Measurements from ENCODE around the gene P2RX2.

The P2RX2 gene

DNA sequence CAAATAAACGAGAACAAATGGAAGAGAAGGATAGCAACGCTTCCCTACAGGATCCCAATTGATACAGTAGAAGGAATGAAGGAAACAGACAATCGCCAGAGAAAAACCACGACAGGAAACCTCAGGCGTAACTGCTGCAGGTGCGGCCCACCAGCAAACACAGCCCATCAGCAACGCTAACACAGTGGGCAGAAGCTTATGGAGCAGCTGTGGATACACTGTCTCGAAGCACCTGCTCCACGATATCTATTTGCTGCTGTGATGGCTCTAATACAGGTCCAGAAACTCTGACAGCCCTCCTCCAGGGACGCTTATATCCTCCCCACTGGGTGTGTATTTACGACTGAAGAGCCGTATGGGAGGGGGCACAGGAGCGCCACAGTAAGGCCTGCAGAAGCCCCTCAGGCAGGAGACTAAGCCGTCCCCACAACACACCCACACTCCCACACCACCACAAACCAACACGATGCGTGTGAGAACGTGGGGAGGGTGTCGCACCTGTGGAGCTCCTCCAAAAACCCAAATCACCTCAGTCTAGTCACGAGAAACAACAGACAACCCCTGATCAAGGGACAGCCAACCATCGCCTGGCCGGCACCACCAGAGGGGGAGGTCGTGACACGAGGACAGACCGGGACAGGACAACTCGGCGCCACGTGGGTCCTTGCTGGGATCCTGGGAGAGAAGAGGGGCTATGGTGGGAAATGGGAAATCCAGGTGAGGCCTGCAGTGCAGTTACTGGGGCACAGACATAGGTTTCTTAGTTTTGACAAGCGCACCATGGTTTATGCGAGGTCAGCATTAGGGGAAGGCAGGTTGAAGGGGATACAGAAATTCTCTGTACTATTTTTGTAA, 44.6 kb downstream of the P2RX2 start:
- no peak for DNase-seq (ENCODE audit: low read depth)

GRCh38 chr12:132664206-132665148, 45.9 kb downstream of the P2RX2 start:
- DNase-seq (ENCODE audit: low read depth) = no peak

DNA sequence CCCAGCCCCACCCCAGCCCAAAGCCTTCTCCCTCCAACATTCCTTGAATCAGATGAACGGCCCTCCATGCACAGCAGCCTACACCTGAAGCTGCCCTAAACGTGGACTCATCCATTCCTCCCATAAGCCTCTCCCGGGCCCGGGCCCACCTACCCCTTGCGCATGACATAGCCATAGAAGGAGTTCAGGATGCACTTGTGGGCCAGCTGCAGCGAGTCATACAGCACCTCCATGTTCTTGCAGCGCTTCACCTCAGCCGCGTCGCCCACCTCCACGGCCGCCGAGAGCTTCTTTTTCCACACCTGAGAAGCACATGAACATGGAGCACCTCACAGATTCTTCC, 46.5 kb downstream of the P2RX2 start:
- DNase-seq (ENCODE audit: low read depth) = no peak

DNA sequence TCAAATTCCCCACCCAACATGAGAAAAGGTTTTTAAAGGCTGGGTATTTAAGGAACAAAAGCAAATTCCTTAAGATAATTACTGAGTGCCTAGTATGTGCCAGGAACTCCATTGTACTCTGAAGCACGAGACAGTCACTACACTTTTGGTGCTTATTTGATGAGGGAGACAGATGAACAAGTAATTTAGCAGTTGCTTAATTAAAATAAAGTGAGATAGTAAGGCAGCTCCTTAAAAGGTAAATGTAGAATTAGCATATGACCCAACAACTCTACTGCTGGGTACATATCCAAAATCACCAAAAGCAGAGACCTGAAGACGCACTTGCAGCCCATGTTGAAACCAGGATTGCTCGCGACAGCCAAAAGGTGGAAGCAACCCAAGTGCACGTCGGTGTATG, 47.2 kb downstream of the P2RX2 start:
- no peak for DNase-seq (ENCODE audit: low read depth)

- no peak for DNase-seq (ENCODE audit: low read depth)
These were observed 49.9 kb downstream of the P2RX2 start for GRCh38 chr12:132668191-132669088.

DNA sequence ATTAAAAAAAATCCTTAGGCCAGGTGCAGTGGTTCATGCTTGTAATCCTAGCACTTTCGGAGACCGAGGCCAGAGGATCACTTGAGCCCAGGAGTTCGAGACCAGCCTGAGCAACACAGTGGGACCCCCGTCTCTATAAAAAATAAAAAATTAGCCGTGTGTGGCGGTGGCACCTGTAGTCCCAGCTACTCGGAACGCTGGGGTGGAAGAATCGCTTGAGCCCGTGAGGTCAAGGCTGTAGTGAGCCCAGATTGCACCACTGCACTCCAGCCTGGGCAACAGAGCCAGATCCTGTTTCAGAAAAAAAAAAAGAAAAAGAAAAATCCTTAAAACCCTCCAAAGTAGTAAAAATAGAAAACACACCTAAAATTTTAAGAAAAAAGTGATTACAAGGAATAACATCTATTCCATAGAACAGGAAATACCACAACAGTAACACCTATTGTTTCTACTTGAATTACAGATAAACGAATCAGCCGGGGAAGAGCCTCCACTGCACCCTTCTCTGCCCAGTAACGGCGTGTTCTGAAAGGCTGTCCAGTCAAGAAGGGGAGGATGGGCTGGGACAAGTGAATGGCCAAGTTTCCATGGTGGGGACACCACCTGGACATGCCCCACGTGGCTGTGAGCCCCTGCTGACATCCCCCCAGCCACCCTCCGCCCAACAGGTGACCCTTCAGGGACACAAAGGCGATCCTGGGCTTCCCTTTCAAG, 50.7 kb downstream of the P2RX2 start:
- DNase-seq (ENCODE audit: low read depth) = no peak
